Measurements from ENCODE around the gene RPL10. TPM values are rescaled to one million over a fixed set of nuclear protein-coding genes. Genes with fewer than 3 reads are reported as not detected.

RPL10 gene
- total and polyA plus RNA-seq, 2 of the 13 experiments (the other 11 are each of a cell fraction or from before 2014, with no cell fraction given), result 2,381 to 4,713 TPM

- TF ChIP-seq CBFB (CRISPR knock-in tag; IDR thresholded peaks at IDR 0.05) (no peak), SMAD1 (CRISPR knock-in tag; IDR thresholded peaks at IDR 0.05; ENCODE audit: borderline replicate concordance, low read depth) (no peak), KDM4B (CRISPR knock-in tag; IDR thresholded peaks at IDR 0.05) (no peak), EED (CRISPR knock-in tag; IDR thresholded peaks at IDR 0.05) (no peak), MAFF (IDR thresholded peaks at IDR 0.05; ENCODE audit: low read depth, low read length) (no peak), ZNF430 (CRISPR knock-in tag; IDR thresholded peaks at IDR 0.05) (no peak), RXRB (CRISPR knock-in tag; IDR thresholded peaks at IDR 0.05; ENCODE audit: borderline replicate concordance) (no peak), ZNF713 (CRISPR knock-in tag; IDR thresholded peaks at IDR 0.05) (no peak), ESRRA (CRISPR knock-in tag; IDR thresholded peaks at IDR 0.05; ENCODE audit: low read depth) (no peak), SETDB1 (CRISPR knock-in tag; IDR thresholded peaks at IDR 0.05; ENCODE audit: borderline replicate concordance) (no peak), ZNF225 (CRISPR knock-in tag; IDR thresholded peaks at IDR 0.05) (no peak), SRSF9 (IDR thresholded peaks at IDR 0.05; ENCODE audit: borderline replicate concordance, insufficient read depth, low read depth, low read length, poor library complexity, severe bottlenecking) (no peak), ZSCAN21 (CRISPR knock-in tag; IDR thresholded peaks at IDR 0.05; ENCODE audit: borderline replicate concordance) (no peak), KMT2A (CRISPR knock-in tag; IDR thresholded peaks at IDR 0.05) (no peak), ZNF232 (CRISPR knock-in tag; IDR thresholded peaks at IDR 0.05; ENCODE audit: borderline replicate concordance) (no peak)
- TF ChIP-seq, protein P1, sequence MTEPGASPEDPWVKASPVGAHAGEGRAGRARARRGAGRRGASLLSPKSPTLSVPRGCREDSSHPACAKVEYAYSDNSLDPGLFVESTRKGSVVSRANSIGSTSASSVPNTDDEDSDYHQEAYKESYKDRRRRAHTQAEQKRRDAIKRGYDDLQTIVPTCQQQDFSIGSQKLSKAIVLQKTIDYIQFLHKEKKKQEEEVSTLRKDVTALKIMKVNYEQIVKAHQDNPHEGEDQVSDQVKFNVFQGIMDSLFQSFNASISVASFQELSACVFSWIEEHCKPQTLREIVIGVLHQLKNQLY (CRISPR knock-in tag; IDR thresholded peaks at IDR 0.05), result no peak
- TF ChIP-seq, protein P2, sequence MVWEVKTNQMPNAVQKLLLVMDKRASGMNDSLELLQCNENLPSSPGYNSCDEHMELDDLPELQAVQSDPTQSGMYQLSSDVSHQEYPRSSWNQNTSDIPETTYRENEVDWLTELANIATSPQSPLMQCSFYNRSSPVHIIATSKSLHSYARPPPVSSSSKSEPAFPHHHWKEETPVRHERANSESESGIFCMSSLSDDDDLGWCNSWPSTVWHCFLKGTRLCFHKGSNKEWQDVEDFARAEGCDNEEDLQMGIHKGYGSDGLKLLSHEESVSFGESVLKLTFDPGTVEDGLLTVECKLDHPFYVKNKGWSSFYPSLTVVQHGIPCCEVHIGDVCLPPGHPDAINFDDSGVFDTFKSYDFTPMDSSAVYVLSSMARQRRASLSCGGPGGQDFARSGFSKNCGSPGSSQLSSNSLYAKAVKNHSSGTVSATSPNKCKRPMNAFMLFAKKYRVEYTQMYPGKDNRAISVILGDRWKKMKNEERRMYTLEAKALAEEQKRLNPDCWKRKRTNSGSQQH (CRISPR knock-in tag; IDR thresholded peaks at IDR 0.05; ENCODE audit: low read depth), result no peak
- Histone ChIP-seq H4K20me1 (ENCODE audit: insufficient read depth, low read length) (peaks cover 20% of the 10 kb centered on the region; the same call in 1 of the 2 replicates), H3K9ac (ENCODE audit: insufficient read depth, low read depth, low read length) (no peak overlapping the region), H3K4me3 (replicated peaks in 1 of 3; ENCODE audit: insufficient read depth in 1 of 3, low read depth in 2 of 3, low read length in 3 of 3) (no peak overlapping the region), H3K36me3 (replicated peaks in 1 of 2; ENCODE audit: control insufficient read depth in 1 of 2, insufficient read depth in 2 of 2, low read length in 2 of 2) (peaks cover 6 to 22% of the 10 kb centered on the region in 2 experiments; a peak in 4 of 5 replicates), H3K27me3 (ENCODE audit: control insufficient read depth in 1 of 2, insufficient read depth in 2 of 2, low read length in 2 of 2) (no peaks in the 10 kb centered on the region), H3K4me2 (ENCODE audit: low read depth, low read length) (no peak overlapping the region), H2AFZ (ENCODE audit: low read length) (no peak overlapping the region), H3K9me3 (ENCODE audit: low read length) (no peaks in the 10 kb centered on the region), H3K27ac (ENCODE audit: extremely low read length, insufficient read depth, low read length) (no peak overlapping the region), H3K79me2 (ENCODE audit: insufficient read depth, low read length) (peaks cover 9% of the 10 kb centered on the region), H3K4me1 (ENCODE audit: insufficient read depth, low read length) (peaks cover 41% of the 10 kb centered on the region)
- DNase-seq (ENCODE audit: low spot score) (no peak), ATAC-seq (no peak), FAIRE-seq (no peak)
- intact Hi-C loops (cut with micrococcal nuclease; ENCODE audit: unreplicated experiment), result no loop called here
- ChIA-PET POLR2A (no interaction called here), CTCF (ENCODE audit: low intra/inter-chr PET ratio, low total read pairs) (no interaction called here)
- no TSS peak for BruUV-seq (replicated peaks)
- WGBS (ENCODE audit: low lambda C conversion rate), result 88% methylated on average over 4 of the region's 4 CpGs
- in situ Hi-C loops (cut with HindIII; ENCODE audit: extremely low pct_ligation_motif_present, low pct_unique_long_range_greater_than_20kb), result loop anchor here (25.0 kb wide), 1 partner anchor 133 kb away; the partner anchor contains the start of genes G6PD and IKBKG
Observed at GRCh38 chrX:154403858-154404257, 5.7 kb downstream of the RPL10 start.

All from HepG2 (cell line).